IMR-90 (cell line): ENCODE measurements around the gene CARD14.

Experiments used
- POLR2A ChIP-seq: IDR thresholded peaks from 2 replicates; pipeline ENCODE4 v1.6.1; 2012; ENCODE audit warnings: mild to moderate bottlenecking, low read depth, low read length
- USF2 ChIP-seq: fragments of 150-350 bp; IDR thresholded peaks from 2 replicates; pipeline ENCODE4 v1.6.1; 2017; ENCODE audit warnings: mild to moderate bottlenecking, antibody characterized with exemption, low read length, low read depth

- TF ChIP-seq USF2 (no peak), POLR2A (no peak)
These were observed 35.0 kb downstream of the CARD14 start for GRCh38 chr17:80204626-80205468.
